ENCODE results near the gene KIRREL3. TPM values are rescaled to one million over a fixed set of nuclear protein-coding genes. Genes with fewer than 3 reads are reported as not detected.

The KIRREL3 gene
- total and polyA plus RNA-seq, 9 of the 15 experiments (the other 6 are each of a cell fraction or from before 2014, with no cell fraction given): 0.04 to 0.10 TPM; not detected in 7

DNA sequence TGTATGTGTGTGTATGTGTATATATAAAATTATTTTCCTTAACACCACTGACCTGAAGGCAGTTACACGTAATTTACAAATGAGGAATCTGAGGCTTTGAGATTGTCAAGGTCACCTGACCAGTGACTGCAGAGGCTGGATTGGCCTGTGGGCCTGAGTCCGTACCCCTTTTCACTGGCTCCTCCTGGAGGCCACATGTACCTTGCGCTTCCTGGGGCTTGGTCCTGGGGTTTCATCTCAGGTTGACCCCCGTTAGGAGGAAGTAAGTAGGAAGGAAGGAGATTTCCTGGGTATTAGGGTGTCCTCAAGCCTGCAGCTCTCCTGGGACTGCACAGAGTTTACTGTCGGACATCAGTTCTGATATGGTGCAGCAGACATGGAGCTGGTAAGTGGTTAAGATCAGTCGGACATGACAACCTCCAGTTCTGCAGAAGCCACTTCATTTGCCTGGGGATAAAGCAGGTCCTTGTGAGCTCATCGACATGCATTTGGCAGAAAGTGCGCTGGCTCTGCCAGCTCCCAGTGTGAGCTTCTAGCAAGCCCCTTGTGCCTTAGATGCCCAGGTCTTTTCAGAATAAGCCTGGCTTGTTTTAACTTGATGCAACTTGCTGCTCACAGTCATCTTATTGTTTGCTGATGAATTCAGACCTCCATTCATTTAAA, 608.5 kb downstream of the KIRREL3 start (continued):
- TF ChIP-seq, protein P1, sequence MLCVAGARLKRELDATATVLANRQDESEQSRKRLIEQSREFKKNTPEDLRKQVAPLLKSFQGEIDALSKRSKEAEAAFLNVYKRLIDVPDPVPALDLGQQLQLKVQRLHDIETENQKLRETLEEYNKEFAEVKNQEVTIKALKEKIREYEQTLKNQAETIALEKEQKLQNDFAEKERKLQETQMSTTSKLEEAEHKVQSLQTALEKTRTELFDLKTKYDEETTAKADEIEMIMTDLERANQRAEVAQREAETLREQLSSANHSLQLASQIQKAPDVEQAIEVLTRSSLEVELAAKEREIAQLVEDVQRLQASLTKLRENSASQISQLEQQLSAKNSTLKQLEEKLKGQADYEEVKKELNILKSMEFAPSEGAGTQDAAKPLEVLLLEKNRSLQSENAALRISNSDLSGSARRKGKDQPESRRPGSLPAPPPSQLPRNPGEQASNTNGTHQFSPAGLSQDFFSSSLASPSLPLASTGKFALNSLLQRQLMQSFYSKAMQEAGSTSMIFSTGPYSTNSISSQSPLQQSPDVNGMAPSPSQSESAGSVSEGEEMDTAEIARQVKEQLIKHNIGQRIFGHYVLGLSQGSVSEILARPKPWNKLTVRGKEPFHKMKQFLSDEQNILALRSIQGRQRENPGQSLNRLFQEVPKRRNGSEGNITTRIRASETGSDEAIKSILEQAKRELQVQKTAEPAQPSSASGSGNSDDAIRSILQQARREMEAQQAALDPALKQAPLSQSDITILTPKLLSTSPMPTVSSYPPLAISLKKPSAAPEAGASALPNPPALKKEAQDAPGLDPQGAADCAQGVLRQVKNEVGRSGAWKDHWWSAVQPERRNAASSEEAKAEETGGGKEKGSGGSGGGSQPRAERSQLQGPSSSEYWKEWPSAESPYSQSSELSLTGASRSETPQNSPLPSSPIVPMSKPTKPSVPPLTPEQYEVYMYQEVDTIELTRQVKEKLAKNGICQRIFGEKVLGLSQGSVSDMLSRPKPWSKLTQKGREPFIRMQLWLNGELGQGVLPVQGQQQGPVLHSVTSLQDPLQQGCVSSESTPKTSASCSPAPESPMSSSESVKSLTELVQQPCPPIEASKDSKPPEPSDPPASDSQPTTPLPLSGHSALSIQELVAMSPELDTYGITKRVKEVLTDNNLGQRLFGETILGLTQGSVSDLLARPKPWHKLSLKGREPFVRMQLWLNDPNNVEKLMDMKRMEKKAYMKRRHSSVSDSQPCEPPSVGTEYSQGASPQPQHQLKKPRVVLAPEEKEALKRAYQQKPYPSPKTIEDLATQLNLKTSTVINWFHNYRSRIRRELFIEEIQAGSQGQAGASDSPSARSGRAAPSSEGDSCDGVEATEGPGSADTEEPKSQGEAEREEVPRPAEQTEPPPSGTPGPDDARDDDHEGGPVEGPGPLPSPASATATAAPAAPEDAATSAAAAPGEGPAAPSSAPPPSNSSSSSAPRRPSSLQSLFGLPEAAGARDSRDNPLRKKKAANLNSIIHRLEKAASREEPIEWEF (CRISPR knock-in tag; IDR thresholded peaks at IDR 0.05): no peak
- TF ChIP-seq, protein P2, sequence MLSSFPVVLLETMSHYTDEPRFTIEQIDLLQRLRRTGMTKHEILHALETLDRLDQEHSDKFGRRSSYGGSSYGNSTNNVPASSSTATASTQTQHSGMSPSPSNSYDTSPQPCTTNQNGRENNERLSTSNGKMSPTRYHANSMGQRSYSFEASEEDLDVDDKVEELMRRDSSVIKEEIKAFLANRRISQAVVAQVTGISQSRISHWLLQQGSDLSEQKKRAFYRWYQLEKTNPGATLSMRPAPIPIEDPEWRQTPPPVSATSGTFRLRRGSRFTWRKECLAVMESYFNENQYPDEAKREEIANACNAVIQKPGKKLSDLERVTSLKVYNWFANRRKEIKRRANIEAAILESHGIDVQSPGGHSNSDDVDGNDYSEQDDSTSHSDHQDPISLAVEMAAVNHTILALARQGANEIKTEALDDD (IDR thresholded peaks at IDR 0.05): peak; percentile 29; the same call in 1 of the 2 replicates
- peak; percentile 68; the same call in 1 of the 2 replicates for TF ChIP-seq RAD51 (IDR thresholded peaks at IDR 0.05; ENCODE audit: borderline replicate concordance, low read depth)
- TF ChIP-seq ZNF699 (CRISPR knock-in tag; IDR thresholded peaks at IDR 0.05; ENCODE audit: insufficient replicate concordance): no peak
- 0 out of 4 replicates have a peak, but pooled peaks of 1 of the 2 experiments have one; percentile 32 for TF ChIP-seq RCOR1 (IDR thresholded peaks at IDR 0.05; ENCODE audit: borderline replicate concordance in 1 of 2, low read depth in 2 of 2, low read length in 2 of 2)
- TF ChIP-seq PRMT5 (CRISPR knock-in tag; IDR thresholded peaks at IDR 0.05): no peak
- TF ChIP-seq, protein P3, sequence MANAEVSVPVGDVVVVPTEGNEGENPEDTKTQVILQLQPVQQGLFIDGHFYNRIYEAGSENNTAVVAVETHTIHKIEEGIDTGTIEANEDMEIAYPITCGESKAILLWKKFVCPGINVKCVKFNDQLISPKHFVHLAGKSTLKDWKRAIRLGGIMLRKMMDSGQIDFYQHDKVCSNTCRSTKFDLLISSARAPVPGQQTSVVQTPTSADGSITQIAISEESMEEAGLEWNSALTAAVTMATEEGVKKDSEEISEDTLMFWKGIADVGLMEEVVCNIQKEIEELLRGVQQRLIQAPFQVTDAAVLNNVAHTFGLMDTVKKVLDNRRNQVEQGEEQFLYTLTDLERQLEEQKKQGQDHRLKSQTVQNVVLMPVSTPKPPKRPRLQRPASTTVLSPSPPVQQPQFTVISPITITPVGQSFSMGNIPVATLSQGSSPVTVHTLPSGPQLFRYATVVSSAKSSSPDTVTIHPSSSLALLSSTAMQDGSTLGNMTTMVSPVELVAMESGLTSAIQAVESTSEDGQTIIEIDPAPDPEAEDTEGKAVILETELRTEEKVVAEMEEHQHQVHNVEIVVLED (CRISPR knock-in tag; IDR thresholded peaks at IDR 0.05): no peak
- peak; percentile 59; the same call in 1 of the 2 replicates for TF ChIP-seq TOE1 (IDR thresholded peaks at IDR 0.05; ENCODE audit: borderline replicate concordance)
- no peak for TF ChIP-seq TOE1 (CRISPR knock-in tag; IDR thresholded peaks at IDR 0.05; ENCODE audit: borderline replicate concordance, low read depth)
- TF ChIP-seq, protein P4, sequence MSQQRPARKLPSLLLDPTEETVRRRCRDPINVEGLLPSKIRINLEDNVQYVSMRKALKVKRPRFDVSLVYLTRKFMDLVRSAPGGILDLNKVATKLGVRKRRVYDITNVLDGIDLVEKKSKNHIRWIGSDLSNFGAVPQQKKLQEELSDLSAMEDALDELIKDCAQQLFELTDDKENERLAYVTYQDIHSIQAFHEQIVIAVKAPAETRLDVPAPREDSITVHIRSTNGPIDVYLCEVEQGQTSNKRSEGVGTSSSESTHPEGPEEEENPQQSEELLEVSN (IDR thresholded peaks at IDR 0.05; ENCODE audit: borderline replicate concordance in 1 of 2, extremely low read depth in 1 of 2, insufficient read depth in 1 of 2, insufficient read length in 1 of 2, low read depth in 1 of 2, low read length in 1 of 2, poor library complexity in 1 of 2, severe bottlenecking in 1 of 2): no peak

Measured in K562 (cell line).